DND-41 (cell line): ENCODE measurements around the gene DYRK1A.

Experiments used
- EZH2 ChIP-seq: IDR thresholded peaks from 3 replicates; pipeline ENCODE4 v1.6.1; 2012; ENCODE audit warnings: borderline replicate concordance, low read depth, mild to moderate bottlenecking, moderate library complexity, low read length, inconsistent platforms; ENCODE audit not compliant: severe bottlenecking
- TF ChIP-seq, protein P1 (sequence below): IDR thresholded peaks from 2 replicates; pipeline ENCODE4 v1.5.1; 2012; ENCODE audit warnings: borderline replicate concordance, low read length, moderate library complexity, mild to moderate bottlenecking; ENCODE audit not compliant: poor library complexity, severe bottlenecking; ENCODE audit errors: extremely low read depth

DNA sequence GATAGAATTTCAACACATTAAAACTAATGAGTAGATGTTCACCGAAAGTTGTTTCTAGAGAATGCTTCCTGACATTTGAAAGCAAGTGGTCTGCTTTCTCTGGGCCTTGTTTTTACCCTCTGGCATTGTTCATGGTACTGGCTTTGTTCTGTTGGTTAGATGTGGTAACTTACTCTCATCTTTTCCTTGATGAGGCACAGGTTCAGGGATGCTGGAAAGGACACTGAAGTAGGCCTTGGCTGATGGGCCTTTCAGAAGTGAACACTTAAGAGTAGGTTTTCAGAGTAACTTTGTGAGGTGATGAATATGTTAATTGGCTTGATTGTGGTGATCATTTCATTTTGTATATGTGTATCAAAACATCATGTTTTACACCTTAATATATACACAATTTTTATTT, 55.8 kb downstream of the DYRK1A start:
- TF ChIP-seq, protein P1, sequence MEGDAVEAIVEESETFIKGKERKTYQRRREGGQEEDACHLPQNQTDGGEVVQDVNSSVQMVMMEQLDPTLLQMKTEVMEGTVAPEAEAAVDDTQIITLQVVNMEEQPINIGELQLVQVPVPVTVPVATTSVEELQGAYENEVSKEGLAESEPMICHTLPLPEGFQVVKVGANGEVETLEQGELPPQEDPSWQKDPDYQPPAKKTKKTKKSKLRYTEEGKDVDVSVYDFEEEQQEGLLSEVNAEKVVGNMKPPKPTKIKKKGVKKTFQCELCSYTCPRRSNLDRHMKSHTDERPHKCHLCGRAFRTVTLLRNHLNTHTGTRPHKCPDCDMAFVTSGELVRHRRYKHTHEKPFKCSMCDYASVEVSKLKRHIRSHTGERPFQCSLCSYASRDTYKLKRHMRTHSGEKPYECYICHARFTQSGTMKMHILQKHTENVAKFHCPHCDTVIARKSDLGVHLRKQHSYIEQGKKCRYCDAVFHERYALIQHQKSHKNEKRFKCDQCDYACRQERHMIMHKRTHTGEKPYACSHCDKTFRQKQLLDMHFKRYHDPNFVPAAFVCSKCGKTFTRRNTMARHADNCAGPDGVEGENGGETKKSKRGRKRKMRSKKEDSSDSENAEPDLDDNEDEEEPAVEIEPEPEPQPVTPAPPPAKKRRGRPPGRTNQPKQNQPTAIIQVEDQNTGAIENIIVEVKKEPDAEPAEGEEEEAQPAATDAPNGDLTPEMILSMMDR: no peak
- TF ChIP-seq EZH2: no peak
